Measurements from ENCODE around the gene TPO.

Gene TPO

GRCh38 chr2:1584691-1585485, 171.6 kb downstream of the TPO start:
- no peak for DNase-seq (ENCODE audit: low spot score)

GRCh38 chr2:1585635-1586034, 172.4 kb downstream of the TPO start:
- no peak for DNase-seq (ENCODE audit: low spot score)

- DNase-seq (ENCODE audit: low spot score), result no peak
Measured at GRCh38 chr2:1586251-1586922, 173.1 kb downstream of the TPO start.

- DNase-seq (ENCODE audit: low spot score), result no peak
Measured at GRCh38 chr2:1586923-1587840, 173.9 kb downstream of the TPO start.

GRCh38 chr2:1588051-1588977, 175.1 kb downstream of the TPO start:
- DNase-seq (ENCODE audit: low spot score), result no peak

GRCh38 chr2:1588978-1589621, 175.8 kb downstream of the TPO start:
- no peak for DNase-seq (ENCODE audit: low spot score)

GRCh38 chr2:1590596-1591460, 177.6 kb downstream of the TPO start:
- no peak for DNase-seq (ENCODE audit: low spot score)

GRCh38 chr2:1591461-1591770, 178.2 kb downstream of the TPO start:
- DNase-seq (ENCODE audit: low spot score), result no peak
